ENCODE measurements around the gene YDJC.
A peak's percentile ranks its signal among the peaks of the same experiment; 100 is the strongest.
"Not testable (repeated sequence)": the region's sequence is repeated elsewhere in the genome, so short reads cannot be mapped to it uniquely, and the experiment has no call there.

The YDJC gene

DNA sequence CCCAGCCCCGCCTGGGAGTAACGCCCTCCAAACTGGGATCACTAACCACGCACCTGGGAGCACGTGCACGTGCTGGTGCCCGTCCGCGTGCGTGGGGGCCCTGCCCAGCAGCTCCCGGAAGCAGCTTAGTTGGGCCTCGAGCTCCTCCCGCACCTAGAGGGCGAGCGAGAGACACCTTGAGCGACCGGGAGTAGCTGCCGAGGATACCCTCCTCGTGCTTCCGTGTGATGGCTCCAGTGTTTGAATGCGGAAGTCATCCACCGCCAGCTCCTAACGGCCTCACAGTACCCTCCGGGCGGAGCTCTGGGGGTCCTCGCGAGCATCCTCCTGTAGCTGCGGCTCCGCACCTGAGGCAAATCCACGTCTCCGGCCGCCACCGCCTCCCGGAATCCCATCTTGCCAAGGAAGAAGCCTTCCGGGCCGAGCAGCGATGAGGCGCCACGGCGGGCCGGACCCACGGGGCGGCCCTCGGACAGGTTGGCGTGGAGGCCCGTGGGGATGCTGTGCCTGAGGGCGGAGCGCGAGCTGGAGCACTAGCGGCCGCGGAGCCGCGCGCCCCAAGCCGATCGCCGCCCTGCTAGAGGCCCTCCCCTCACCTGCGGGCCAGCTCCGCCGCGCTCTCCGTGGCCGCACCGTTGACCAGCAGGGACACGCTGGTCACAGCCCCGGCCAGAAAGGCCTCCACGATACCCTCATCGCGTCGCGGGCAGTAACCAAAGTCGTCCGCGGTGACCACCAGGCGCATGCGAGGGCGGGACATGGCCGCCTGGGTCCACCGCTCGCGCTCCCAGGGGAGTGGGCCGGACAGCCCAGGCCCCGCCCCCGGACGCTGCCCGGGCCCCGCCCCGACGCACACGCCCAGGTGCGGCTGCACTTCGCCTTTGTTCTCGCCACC is at the start of gene YDJC:
Gene YDJC, minus strand, starts transcription at position 768 of the 895 bp plus-strand sequence. Its CDS starts 8 bp downstream, at position 760.
- peak; percentile 85 to 89 for DNase-seq (ENCODE audit: low read depth in 2 of 2, low spot score in 1 of 2)

- no peak for DNase-seq (ENCODE audit: low read depth in 2 of 2, low spot score in 1 of 2)
These were observed 49.6 kb upstream of the YDJC start for GRCh38 chr22:21679383-21679782.

- not testable (repeated sequence) for DNase-seq (ENCODE audit: low read depth in 2 of 2, low spot score in 1 of 2)
These were observed 49.0 kb upstream of the YDJC start for GRCh38 chr22:21678842-21679241.

- DNase-seq (ENCODE audit: low read depth in 2 of 2, low spot score in 1 of 2), result no peak
These were observed 48.0 kb upstream of the YDJC start for GRCh38 chr22:21677606-21678443.

GRCh38 chr22:21674638-21675245 is 44.9 kb upstream of the YDJC start:
- DNase-seq (ENCODE audit: low read depth in 2 of 2, low spot score in 1 of 2), result no peak

- DNase-seq (ENCODE audit: low read depth in 2 of 2, low spot score in 1 of 2), result no peak
These were observed 43.9 kb upstream of the YDJC start for GRCh38 chr22:21673534-21674321.

DNA sequence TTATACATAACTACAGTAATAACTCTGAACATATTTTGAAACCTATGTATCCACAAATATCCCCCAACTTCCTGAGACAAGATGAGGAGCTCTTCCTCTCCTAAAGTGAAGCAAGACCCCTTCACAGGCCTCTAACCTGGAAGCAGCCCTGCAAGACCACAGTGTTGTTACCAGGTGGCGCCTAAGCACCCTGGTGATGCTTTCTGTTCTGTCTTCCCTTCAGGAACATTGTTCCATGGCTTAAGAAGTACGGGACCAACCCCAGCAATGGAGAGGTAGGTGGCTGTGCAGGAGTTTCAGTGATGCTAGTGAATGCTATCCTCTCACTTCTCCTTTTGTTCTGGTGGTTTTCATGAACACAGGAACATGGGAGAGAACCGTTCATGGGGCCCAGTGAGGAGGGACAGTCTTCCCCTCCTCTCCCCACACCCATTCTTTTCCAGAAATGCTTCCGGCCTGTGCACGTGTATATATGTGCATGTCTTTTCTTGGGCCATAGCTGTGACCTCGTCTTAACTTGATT is 42.3 kb upstream of the YDJC start:
- no peak for DNase-seq (ENCODE audit: low read depth in 2 of 2, low spot score in 1 of 2)

GRCh38 chr22:21669026-21669425 is 39.2 kb upstream of the YDJC start:
- no peak for DNase-seq (ENCODE audit: low read depth in 2 of 2, low spot score in 1 of 2)

DNA sequence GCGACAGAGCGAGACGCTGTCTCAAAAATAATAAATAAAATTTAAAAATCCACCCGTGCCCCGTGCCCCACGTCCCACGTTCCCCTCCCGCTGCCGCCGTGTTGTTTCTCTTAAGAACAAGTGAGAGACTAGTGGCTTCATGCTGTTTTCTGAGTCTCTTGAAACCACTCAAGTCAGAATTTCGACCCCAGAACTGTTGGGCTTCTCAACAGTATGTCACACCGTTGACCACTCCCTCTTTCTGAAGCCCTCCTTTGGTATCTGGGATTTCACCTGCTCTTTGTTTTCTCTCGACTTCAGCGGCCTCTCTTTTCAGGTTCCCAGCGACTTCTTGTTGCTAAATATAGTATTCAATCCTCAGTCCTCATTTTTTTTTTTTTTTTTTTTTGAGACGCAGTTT is 37.0 kb upstream of the YDJC start:
- DNase-seq (ENCODE audit: low read depth in 2 of 2, low spot score in 1 of 2), result no peak

DNA sequence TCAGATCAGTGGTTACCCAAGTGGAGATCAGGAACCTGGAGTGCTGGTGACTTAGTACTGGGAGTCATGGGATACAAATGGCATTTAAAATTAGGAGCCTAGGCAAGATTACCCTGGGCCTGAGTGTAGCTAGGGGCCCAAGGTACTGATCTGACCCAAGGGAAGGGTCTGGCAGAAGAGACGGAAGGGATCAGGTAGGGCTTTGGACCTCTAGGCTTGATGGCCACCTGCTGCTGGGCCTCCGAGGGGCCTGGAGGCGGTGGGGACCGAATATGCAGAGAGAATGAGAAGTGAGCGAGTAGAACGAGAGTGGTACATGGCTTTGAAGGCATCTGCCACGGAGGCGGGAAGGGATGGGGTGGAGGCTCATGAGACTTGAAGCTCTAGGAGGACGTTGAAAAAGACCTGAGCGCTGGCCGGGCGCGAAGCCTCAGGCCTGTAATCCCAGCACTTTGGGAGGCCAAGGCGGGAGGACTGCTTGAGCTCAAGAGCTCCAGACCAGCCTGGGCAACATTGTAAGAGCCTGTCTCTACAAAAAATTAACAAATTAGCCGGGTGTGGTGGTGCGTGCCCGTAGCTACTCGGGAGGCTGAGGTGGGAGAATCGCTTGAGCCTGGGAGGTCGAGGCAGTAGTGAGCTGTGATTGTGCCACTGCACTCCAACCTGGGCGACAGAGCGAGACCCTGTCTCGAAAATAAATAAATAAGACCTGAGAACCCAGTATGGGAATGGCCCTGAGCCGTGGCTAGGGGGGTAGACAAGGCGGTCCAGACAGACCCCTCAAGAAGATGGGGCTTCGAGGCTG is 35.4 kb upstream of the YDJC start:
- no peak for DNase-seq (ENCODE audit: low read depth in 2 of 2, low spot score in 1 of 2)

- DNase-seq (ENCODE audit: low read depth in 2 of 2, low spot score in 1 of 2), result no peak
These were observed 33.9 kb upstream of the YDJC start for GRCh38 chr22:21663738-21664137.

DNA sequence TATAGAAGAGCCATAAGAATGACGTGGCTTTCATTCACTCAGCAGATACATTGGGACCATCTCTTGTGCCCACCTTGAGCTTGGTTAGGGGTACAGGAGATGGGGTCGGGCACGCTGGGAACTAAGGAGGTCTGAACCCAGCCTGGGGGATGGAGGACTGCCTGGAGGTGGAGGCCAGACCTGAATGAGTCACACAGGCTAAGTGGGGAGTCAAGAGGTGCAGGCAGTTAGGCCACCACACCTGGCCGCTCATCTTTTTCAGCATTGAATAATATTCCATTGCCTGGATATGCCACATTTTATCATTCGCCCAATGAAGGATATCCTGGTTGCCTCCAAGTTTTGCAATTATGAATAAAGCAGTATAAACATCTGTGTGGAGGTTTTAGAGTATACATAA is 32.2 kb upstream of the YDJC start:
- DNase-seq (ENCODE audit: low read depth in 2 of 2, low spot score in 1 of 2), result no peak

DNA sequence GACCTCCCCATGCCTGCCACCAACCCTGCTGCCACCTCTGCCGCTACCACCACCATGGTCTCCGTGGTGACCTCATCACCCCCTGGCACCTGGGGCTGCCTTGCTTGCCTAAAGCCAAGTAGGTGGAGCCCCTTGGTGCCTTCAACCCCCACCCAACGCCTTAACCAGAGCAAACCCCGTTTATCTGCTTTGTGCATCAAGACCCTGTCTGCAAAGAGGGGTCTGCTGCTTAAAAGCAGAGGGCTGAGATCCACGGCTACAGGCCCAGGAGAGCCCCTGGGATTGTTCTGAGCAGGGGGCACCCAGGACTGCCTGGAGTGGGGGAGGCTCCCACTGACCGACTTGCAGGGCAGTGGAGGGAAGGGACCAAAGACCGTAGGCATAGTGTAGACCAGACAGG is 31.1 kb upstream of the YDJC start:
- DNase-seq (ENCODE audit: low read depth in 2 of 2, low spot score in 1 of 2), result no peak

- DNase-seq (ENCODE audit: low read depth in 2 of 2, low spot score in 1 of 2), result no peak
These were observed 30.2 kb upstream of the YDJC start for GRCh38 chr22:21659864-21660525.

DNA sequence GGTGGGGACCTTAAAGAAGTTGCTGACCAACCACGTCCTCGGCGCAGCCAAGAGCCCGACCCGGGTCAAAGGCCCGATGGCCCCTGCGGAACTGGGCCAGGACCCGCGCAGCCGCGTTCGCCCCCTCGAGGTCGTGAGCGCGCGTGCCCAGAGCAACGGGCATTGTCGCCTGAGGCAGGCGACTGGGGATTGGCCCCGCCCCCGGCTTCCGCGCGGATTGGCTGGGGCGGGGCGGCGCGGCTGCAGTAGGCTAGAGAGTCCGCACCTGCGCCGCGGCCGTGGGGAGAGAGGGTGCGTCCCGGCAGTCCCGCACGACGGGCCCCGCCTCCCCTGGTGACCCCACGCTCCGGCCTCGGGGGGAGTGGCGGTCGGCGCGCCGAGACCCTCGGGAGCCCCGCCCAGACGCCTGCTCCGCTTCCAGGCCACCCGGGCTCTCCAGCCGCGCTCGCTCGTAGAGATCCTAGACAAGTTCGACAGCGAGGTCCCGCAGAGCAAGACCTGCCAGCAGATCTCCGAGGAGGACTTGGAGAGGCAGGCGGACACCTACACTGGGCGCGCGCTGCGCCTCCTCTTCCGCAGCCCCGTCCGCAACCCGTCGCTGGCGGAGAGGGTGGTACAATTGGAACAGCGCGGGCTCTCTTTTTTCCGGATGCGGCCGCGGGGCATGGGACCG is 27.7 kb upstream of the YDJC start:
- DNase-seq (ENCODE audit: low read depth in 2 of 2, low spot score in 1 of 2), result peak; percentile 45 to 60

GRCh38 chr22:21657020-21657359 is 27.2 kb upstream of the YDJC start:
- no peak for DNase-seq (ENCODE audit: low read depth in 2 of 2, low spot score in 1 of 2)

GRCh38 chr22:21652547-21653545 is 23.0 kb upstream of the YDJC start:
- DNase-seq (ENCODE audit: low read depth in 2 of 2, low spot score in 1 of 2), result no peak
